ENCODE results near the gene ITGB3.
"Not testable (repeated sequence)": the region's sequence is repeated elsewhere in the genome, so short reads cannot be mapped to it uniquely, and the experiment has no call there.

ITGB3 gene

DNA sequence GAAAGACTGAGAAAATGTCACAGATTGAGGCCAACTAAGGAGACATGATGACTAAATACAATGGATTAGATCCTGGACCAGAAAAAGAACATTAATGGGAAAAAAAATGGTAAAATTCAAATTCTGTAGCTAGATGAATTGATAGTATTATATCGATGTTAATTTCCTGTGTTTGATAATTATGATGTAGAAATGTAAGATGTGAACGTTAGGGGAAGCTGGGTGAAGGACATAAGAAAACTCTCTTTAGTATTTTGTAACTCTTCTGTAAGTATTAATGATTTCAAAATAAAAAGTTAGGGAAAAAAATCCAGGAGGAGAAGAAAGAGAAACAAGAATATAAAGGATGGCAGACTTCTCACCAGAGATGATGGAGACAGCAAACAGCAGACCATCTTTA lies 2.8 kb upstream of the ITGB3 start:
- no peak for DNase-seq

DNA sequence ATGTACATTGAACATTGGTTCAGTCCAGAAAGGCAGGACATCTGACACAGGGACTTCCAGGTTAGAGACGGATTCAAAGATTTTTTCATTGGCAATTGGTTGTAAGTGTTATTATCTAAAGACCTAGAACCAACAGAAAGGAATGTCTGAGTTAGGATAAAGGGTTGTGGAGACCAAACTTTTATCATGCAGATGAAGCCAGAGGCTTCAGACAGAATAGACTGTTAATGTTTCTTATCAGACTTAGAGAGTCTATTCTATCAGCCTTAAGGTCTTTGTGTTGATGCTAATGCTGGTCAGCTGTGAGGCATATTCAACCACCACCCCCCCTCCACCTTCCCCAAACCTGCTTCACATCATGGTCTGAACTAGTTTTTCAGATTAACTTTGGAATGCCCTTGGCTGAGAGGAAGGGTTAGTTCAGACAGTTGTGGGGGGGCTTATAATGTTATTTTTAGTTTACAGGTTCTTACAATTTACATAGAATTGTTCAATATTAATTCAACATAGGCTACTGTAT lies 2.1 kb upstream of the ITGB3 start:
- DNase-seq, result peak; percentile 36

DNA sequence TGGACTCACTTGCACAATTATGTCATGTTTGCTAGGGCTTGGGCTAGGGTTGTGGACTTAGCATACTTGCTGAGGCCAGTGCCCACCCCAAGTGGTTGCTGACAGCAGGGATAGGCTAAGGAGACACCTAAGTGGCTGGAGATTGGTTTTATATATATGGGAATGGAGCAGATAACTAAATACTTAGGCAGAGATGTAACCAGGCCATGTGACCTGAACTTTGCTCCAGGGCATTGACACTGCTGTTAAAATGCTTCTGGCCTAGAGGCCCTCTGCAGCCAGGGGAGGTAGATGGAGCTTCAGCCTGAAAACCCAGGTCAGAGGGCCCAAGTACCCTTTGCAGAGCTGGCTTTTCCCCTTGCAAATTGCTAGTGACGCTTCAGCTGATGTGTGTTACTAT lies 1.4 kb upstream of the ITGB3 start:
- peak; percentile 38 for DNase-seq

DNA sequence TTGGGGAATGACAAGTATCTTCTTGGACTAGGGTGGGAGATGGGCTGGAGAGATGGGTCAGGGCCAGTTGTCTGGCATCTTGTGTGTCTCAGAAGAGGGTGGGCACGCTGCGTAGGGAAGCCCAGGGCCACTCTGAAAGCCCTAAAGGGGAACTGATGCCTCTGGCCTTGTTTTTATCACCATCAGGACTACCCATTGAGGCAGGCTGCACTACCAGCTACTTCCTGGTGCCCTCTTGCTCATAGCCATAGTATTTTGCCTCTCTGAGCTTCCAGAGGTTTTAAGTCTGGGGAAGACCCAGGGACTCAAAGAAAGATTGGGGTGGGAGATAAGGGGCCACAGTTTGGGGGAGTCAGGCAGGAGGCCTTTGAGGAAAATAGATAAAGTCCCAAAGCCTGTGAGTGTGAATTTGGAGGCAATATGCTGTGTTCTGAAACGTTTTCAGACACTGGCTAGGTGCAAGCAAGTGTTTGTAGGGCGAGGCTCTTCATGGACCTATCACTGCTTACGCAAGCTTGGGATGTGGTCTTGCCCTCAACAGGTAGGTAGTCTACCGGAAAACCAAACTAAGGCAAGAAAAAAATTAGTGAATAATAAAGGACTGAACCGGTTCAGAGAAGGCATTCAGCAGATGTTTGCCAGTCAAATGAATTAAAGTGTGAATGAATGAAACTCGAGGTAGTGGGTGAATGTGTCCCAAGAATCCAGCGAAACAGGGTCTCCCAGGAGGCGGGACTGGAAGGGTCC lies 688 bp upstream of the ITGB3 start:
- peak; percentile 26 for DNase-seq

- no peak for DNase-seq
These were observed 846 bp downstream of the ITGB3 start for GRCh38 chr17:47254403-47254943.

GRCh38 chr17:47257651-47258339 lies 4.2 kb downstream of the ITGB3 start:
- DNase-seq, result peak; percentile 95

DNA sequence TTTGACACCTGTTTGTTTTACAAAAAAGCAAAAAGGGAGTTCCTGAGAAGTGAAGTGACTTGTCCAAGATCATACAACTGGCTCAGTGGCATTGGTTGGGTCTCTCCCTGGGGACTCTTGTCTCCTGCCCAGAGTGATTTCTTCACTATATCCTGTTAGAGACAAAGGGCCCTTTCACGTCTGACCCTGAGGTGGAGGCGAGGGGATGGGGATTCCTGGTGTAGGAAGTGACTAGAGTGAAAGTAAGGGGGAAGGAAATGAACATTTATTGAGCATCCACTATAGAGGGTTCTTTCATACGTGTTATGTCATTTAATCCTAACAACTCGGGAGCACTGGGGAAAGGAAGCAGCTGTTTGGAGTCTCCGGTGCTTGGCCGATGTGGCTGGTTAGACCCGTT lies 9.0 kb downstream of the ITGB3 start:
- no peak for DNase-seq

- no peak for DNase-seq
These were observed 10.5 kb downstream of the ITGB3 start for GRCh38 chr17:47264166-47264565.

GRCh38 chr17:47265983-47266541 lies 12.4 kb downstream of the ITGB3 start:
- DNase-seq, result peak; percentile 50

- no peak for DNase-seq
These were observed 13.2 kb downstream of the ITGB3 start for GRCh38 chr17:47266782-47267181.

- DNase-seq, result no peak
These were observed 13.8 kb downstream of the ITGB3 start for GRCh38 chr17:47267354-47267828.

DNA sequence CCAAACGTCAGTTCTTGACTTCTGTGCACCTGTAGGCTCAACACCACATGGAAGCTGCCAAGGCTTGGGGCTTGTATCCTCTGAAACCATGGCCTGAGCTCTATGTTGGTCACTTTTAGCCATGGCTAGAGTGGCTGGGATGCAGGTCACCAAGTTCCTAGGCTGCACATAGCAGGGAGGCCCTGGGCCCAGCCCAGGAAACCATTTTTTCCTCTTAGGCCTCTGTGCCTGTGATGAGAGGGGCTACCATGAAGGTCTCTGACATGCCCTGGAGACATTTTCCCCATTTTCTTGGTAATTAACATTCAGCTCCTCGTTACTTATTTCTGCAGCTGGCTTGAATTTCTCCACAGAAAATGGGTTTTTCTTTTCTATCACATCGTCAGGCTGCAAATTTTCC lies 15.3 kb downstream of the ITGB3 start:
- DNase-seq, result not testable (repeated sequence)

DNA sequence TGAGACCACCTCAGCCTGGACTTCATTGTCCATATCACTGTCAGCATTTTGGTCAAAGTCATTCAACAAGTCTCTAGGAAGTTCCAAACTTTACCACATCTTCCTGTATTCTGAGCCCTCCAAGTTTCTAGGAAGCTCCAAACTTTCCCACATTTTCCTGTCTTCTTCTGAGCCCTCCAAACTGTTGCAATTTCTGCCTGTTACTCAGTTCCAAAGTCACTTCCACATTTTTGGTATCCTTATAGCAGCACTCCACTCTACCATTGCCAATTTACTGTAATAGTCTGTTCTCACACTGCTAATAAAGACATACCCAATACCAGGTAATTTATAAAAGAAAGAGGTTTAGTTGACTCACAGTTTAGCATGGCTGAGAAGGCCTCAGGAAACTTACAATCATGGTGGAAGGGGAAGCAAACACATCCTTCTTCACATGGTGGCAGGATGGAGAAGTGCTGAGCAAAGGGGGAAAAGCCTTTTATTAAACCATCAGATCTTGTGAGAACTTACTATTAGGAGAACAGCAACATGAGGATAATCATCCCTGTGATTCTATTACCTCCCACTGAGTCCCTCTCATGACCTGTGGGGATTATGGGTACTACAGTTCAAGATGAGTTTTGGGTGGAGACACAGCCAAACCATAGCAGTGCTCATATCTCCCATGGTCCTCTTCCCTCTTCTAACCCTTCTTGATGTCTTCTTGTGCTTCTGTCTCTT lies 16.1 kb downstream of the ITGB3 start:
- not testable (repeated sequence) for DNase-seq

- DNase-seq, result no peak
These were observed 17.5 kb downstream of the ITGB3 start for GRCh38 chr17:47270946-47271705.

DNA sequence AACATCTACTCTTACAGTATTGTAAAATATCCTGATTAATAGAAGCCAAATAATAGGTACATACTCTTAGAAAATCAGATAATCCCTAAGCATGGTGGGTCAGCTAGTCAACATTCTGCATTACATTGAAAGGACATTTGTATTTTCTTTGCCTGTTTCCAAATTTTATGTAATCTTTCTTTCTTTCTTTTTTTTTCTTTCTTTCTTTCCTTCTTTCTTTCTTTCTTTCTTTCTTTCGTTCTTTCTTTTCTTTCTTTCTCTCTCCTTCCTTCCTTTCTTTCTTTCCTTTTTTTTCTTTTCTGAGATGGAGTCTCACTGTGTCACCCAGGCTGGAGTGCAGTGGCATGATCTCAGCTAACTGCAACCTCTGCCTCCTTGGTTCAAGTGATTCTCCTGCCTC lies 18.9 kb downstream of the ITGB3 start:
- DNase-seq, result no peak

DNA sequence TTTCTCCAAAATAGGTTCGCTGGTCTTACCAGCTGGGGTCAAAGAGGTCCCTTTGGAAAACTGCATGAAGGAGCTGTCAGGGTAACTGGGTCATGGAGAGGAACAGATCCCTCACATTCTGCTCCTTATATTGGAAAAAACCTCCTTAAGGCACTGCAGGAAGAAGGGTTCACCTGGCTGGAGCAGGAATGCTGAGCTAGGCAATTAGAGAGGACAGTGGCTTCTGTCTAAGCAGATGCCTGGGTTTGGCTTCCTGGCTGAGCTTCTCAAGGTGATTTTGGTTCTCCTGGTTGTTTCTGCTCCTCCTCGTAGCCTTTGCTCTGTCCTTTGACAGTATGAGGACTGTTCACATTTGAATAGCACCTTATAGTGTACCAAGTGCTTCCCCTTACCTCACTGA lies 19.6 kb downstream of the ITGB3 start:
- no peak for DNase-seq

GRCh38 chr17:47274319-47275069 lies 20.9 kb downstream of the ITGB3 start:
- DNase-seq, result no peak

DNA sequence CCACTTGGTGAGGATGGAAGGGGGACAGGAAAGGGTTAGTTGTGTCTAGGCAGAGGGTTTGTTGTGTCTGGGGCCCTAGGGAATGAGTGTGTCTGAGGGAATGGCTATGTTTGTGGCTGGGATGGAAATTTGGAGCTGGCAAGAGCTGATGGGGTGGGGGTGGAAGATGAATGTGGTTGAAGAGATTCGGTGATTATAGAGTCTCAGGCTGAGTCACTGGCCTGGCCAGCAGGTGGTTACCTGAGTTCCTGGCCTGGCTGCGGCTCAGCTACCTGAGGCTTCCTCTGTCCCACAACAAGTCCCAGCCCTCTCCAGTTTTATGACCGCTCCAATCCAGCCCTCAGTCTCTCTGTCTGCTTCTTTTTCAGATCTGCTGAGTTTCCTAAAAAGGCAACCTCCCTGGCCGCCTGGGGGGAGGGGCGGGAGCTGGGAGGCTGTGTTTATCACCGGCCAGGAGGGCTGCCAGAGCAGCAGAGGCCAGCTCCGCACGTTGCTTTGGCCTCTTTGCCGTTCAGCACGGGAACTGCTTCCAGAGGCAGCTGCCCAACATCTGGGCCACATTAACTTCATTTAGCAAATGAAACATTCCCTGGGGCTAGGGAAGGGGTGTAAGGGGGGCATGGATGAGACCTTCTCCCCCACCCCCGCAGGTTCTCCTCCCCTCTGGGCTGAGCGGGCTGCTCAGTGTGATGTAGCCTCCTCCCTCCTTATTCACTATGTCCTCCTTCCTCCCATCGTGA lies 21.8 kb downstream of the ITGB3 start:
- peak; percentile 82 for DNase-seq

GRCh38 chr17:47276444-47276843 lies 22.8 kb downstream of the ITGB3 start:
- no peak for DNase-seq

DNA sequence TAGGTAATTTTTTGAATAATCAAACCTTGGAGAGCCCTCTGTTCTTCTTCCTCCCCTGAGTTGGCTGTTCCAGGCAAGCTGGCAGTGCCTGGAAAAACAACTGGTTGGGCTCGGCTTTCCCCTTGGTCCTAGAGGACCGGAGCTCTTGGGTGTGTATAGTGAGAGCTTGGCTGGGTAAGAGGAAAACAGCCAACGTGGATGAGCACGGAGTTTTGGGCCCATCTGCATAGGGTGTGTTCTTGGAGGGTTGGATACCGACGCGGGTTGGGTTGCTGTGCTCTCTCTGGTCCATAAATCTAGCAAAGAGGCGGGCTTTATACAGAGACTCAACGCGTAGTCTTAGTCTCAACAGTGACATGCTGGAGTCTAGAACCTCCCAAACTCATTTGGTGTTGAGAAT lies 23.2 kb downstream of the ITGB3 start:
- no peak for DNase-seq

GRCh38 chr17:47277921-47278320 lies 24.3 kb downstream of the ITGB3 start:
- no peak for DNase-seq

Measured in OCI-M1 (cell line).